Type B pancreatic cell (in vitro differentiated cells): ENCODE results near the gene SETSIP. TPM values are rescaled to one million over a fixed set of nuclear protein-coding genes. Genes with fewer than 3 reads are reported as not detected.
"Not testable (repeated sequence)": the region's sequence is repeated elsewhere in the genome, so short reads cannot be mapped to it uniquely, and the experiment has no call there.

ENCODE experiments used
- DNase-seq: peaks from one replicate; pipeline ENCODE4 v3.0.0; 2021; ENCODE audit warnings: mixed read lengths; ENCODE audit not compliant: unreplicated experiment; ENCODE audit errors: extremely low spot score
- H3K27ac Mint-ChIP-seq: 2 replicates; pipeline ENCODE4 v1.8.0; 2021; ENCODE audit warnings: mild to moderate bottlenecking, mixed read lengths
- H3K27me3 Mint-ChIP-seq: 2 replicates; pipeline ENCODE4 v1.8.0; 2021; ENCODE audit warnings: mixed read lengths
- H3K36me3 Mint-ChIP-seq: 2 replicates; pipeline ENCODE4 v1.8.0; 2021; ENCODE audit warnings: mixed read lengths
- H3K4me1 Mint-ChIP-seq: one replicate; pipeline ENCODE4 v1.8.0; 2021; ENCODE audit warnings: mixed read lengths; ENCODE audit not compliant: unreplicated experiment
- H3K4me3 Mint-ChIP-seq: 2 replicates; pipeline ENCODE4 v1.8.0; 2021; ENCODE audit warnings: mild to moderate bottlenecking, mixed read lengths
- H3K9me3 Mint-ChIP-seq: 2 replicates; pipeline ENCODE4 v1.8.0; 2021; ENCODE audit warnings: mixed read lengths
- CTCF ChIP-seq: fragments of 200-600 bp; sonication (generic); conservative IDR thresholded peaks from 2 replicates; pipeline ENCODE4 v1.5.0; 2021; ENCODE audit warnings: antibody characterized with exemption, mild to moderate bottlenecking
- total RNA-seq: library from RNA; stranded (reverse); gene quantifications from 2 replicates; pipeline ENCODE4 v1.2.1, GENCODE V29; 2021; ENCODE audit warnings: low replicate concordance

SETSIP gene
- total RNA-seq, 1 donor from 2014 or later = not detected

GRCh38 chr1:92037400-92037799 is 37.8 kb downstream of the SETSIP start:
- Mint-ChIP-seq H3K36me3 (no peaks in the 10 kb centered on the region), H3K27me3 (peaks cover 5% of the 10 kb centered on the region), H3K27ac (no peak overlapping the region), H3K4me1 (peaks cover 5% of the 10 kb centered on the region), H3K9me3 (no peaks in the 10 kb centered on the region), H3K4me3 (no peak overlapping the region)
- TF ChIP-seq CTCF = no peak
- no peak for DNase-seq

- no peak for DNase-seq
- Mint-ChIP-seq H3K4me1 (peaks cover 10% of the 10 kb centered on the region), H3K9me3 (no peaks in the 10 kb centered on the region), H3K27ac (no peak overlapping the region), H3K27me3 (peaks cover 15% of the 10 kb centered on the region), H3K36me3 (no peaks in the 10 kb centered on the region), H3K4me3 (peak overlapping the region; percentile 83)
- TF ChIP-seq CTCF = no peak
Measured at GRCh38 chr1:92031281-92032110, 43.7 kb downstream of the SETSIP start.

GRCh38 chr1:92030656-92031107 is 44.5 kb downstream of the SETSIP start:
- peak overlapping the region; percentile 41 for H3K27ac Mint-ChIP-seq
- no peaks in the 10 kb centered on the region for H3K9me3 Mint-ChIP-seq
- H3K27me3 Mint-ChIP-seq = peaks cover 14% of the 10 kb centered on the region

GRCh38 chr1:92029241-92029922 is 45.8 kb downstream of the SETSIP start:
- H3K27ac Mint-ChIP-seq = peak overlapping the region; percentile 72
- no peaks in the 10 kb centered on the region for H3K36me3 Mint-ChIP-seq
- peaks cover 12% of the 10 kb centered on the region for H3K27me3 Mint-ChIP-seq
- no peak for DNase-seq
- H3K4me1 Mint-ChIP-seq = peaks cover 10% of the 10 kb centered on the region
- no peak for TF ChIP-seq CTCF
- H3K9me3 Mint-ChIP-seq = no peaks in the 10 kb centered on the region
- peak overlapping the region; percentile 87 for H3K4me3 Mint-ChIP-seq

More at GRCh38 chr1:92030656-92031107, 44.5 kb downstream of the SETSIP start:
- no peak for TF ChIP-seq CTCF
- peak overlapping the region; percentile 83 for H3K4me3 Mint-ChIP-seq
- H3K36me3 Mint-ChIP-seq = no peaks in the 10 kb centered on the region
- no peak for DNase-seq
- peaks cover 10% of the 10 kb centered on the region for H3K4me1 Mint-ChIP-seq

- DNase-seq = no peak
- H3K36me3 Mint-ChIP-seq = peaks cover 5% of the 10 kb centered on the region
- no peaks in the 10 kb centered on the region for H3K9me3 Mint-ChIP-seq
- no peak overlapping the region for H3K27ac Mint-ChIP-seq
- peaks cover 10% of the 10 kb centered on the region for H3K27me3 Mint-ChIP-seq
- H3K4me3 Mint-ChIP-seq = no peak overlapping the region
- TF ChIP-seq CTCF = no peak
- H3K4me1 Mint-ChIP-seq = peaks cover 10% of the 10 kb centered on the region
Measured at GRCh38 chr1:92026806-92027205, 48.4 kb downstream of the SETSIP start.

- H3K27me3 Mint-ChIP-seq, H3K4me3 Mint-ChIP-seq, H3K9me3 Mint-ChIP-seq, H3K36me3 Mint-ChIP-seq, H3K27ac Mint-ChIP-seq, DNase-seq: not testable (repeated sequence)
- peaks cover 10% of the 10 kb centered on the region for H3K4me1 Mint-ChIP-seq
Measured at GRCh38 chr1:92026042-92026441, 49.2 kb downstream of the SETSIP start.
